MM.1S (cell line): ENCODE results near the gene RHOH.

Source experiments
- CTCF ChIP-seq: fragments of 300-600 bp; sonication (generic); IDR thresholded peaks from 2 replicates; pipeline ENCODE4 v1.5.1; 2016; ENCODE audit warnings: antibody characterized with exemption, low read length, mixed read lengths
- EZH2 ChIP-seq: fragments of 300-600 bp; sonication (generic); optimal IDR thresholded peaks from 2 replicates; pipeline ENCODE3; 2017; ENCODE audit warnings: low read depth, mild to moderate bottlenecking, antibody characterized with exemption, low read length, mixed read lengths

- TF ChIP-seq CTCF (no peak), EZH2 (no peak)
Measured at GRCh38 chr4:40258627-40259026, 61.8 kb downstream of the RHOH start.
